ENCODE results near the gene SNAP47.

The SNAP47 gene

GRCh38 chr1:227808566-227808965 is 73.3 kb downstream of the SNAP47 start:
- DNase-seq, result no peak

- no peak for DNase-seq
Observed at GRCh38 chr1:227809026-227809425, 73.8 kb downstream of the SNAP47 start.

- no peak for DNase-seq
Observed at GRCh38 chr1:227813962-227814361, 78.7 kb downstream of the SNAP47 start.

GRCh38 chr1:227815468-227816409 is 80.5 kb downstream of the SNAP47 start, which contains the start of gene PRSS38:
PRSS38 (plus strand) TSS chr1:227815675; CDS start chr1:227815717, 42 bp downstream.
- DNase-seq, result no peak

- peak; percentile 13 for DNase-seq
Observed at GRCh38 chr1:227816750-227817446, 81.7 kb downstream of the SNAP47 start.

- no peak for DNase-seq
Observed at GRCh38 chr1:227823537-227823936, 88.3 kb downstream of the SNAP47 start.

GRCh38 chr1:227824204-227824603 is 89.0 kb downstream of the SNAP47 start:
- no peak for DNase-seq

GRCh38 chr1:227828786-227829185 is 93.6 kb downstream of the SNAP47 start:
- no peak for DNase-seq

Measured in CD4-positive, alpha-beta T cell treated with Interleukin-12 subunit alpha and Interleukin-12 subunit beta, for 1 hour (primary cell).